ENCODE data around the gene DPM3. TPM values are rescaled to one million over a fixed set of nuclear protein-coding genes. Genes with fewer than 3 reads are reported as not detected.
A peak's percentile ranks its signal among the peaks of the same experiment; 100 is the strongest.

Gene DPM3
- total and polyA plus RNA-seq, 2 of the 13 experiments (the other 11 are each of a cell fraction or from before 2014, with no cell fraction given), result 23.2 to 53.4 TPM

DNA sequence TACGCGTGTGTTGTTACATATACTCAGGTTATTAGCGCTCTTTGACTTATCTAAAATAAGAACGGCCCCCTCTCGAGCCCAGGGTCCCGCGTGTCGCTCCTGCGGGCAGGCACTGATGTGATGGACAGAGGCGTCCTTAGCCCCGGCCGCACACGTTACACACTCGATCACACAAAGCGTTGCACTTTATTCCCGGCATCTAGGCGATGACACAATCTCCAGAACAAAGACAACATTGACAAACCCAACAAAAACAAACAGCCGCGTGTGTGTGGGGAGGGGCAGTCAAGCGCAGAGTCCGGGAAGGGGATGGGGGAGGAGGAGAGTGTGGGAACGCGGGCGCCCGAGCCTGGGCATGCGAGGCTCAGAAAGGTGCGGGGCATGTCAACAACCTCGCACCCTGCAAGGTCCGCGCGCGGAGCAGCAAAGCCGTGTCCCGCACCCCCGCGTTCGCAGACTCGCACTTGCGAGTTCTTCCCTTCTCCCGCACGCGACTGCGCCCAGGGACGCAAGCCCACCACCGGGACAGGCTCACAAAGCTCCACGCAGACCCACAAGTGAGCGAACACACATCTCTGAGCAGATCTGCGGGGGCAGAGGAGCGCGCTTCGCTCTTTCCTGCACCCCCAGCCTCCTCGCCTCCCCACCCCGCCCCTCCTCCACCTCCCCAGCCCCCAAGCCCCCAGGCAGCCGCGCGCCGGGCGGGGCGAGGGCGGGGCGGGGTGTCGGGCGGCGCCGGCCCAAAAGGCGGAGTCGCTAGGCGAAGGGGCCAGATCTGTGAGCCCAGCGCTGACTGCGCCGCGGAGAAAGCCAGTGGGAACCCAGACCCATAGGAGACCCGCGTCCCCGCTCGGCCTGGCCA lies 13.0 kb downstream of the DPM3 start, which contains the start of gene EFNA1 (continued):
- TF ChIP-seq SOX6 (IDR thresholded peaks at IDR 0.05), result no peak
- TF ChIP-seq SOX6 (CRISPR knock-in tag; IDR thresholded peaks at IDR 0.05), result peak; percentile 97
- peak; percentile 98 for TF ChIP-seq CEBPB (IDR thresholded peaks at IDR 0.05; ENCODE audit: borderline replicate concordance, low read depth, low read length)
- TF ChIP-seq HNRNPK (IDR thresholded peaks at IDR 0.05; ENCODE audit: low read depth, low read length, poor library complexity, severe bottlenecking), result peak; percentile 84
- TF ChIP-seq, protein P1, sequence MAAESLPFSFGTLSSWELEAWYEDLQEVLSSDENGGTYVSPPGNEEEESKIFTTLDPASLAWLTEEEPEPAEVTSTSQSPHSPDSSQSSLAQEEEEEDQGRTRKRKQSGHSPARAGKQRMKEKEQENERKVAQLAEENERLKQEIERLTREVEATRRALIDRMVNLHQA (CRISPR knock-in tag; IDR thresholded peaks at IDR 0.05), result no peak
- TF ChIP-seq, protein P2, sequence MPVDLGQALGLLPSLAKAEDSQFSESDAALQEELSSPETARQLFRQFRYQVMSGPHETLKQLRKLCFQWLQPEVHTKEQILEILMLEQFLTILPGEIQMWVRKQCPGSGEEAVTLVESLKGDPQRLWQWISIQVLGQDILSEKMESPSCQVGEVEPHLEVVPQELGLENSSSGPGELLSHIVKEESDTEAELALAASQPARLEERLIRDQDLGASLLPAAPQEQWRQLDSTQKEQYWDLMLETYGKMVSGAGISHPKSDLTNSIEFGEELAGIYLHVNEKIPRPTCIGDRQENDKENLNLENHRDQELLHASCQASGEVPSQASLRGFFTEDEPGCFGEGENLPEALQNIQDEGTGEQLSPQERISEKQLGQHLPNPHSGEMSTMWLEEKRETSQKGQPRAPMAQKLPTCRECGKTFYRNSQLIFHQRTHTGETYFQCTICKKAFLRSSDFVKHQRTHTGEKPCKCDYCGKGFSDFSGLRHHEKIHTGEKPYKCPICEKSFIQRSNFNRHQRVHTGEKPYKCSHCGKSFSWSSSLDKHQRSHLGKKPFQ (CRISPR knock-in tag; IDR thresholded peaks at IDR 0.05; ENCODE audit: insufficient replicate concordance), result peak; percentile 45
- TF ChIP-seq ZNF713 (CRISPR knock-in tag; IDR thresholded peaks at IDR 0.05), result no peak
- TF ChIP-seq, protein P3, sequence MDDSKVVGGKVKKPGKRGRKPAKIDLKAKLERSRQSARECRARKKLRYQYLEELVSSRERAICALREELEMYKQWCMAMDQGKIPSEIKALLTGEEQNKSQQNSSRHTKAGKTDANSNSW (CRISPR knock-in tag; IDR thresholded peaks at IDR 0.05; ENCODE audit: borderline replicate concordance), result peak; percentile 90; the same call in 1 of the 2 replicates
- TF ChIP-seq, protein P4, sequence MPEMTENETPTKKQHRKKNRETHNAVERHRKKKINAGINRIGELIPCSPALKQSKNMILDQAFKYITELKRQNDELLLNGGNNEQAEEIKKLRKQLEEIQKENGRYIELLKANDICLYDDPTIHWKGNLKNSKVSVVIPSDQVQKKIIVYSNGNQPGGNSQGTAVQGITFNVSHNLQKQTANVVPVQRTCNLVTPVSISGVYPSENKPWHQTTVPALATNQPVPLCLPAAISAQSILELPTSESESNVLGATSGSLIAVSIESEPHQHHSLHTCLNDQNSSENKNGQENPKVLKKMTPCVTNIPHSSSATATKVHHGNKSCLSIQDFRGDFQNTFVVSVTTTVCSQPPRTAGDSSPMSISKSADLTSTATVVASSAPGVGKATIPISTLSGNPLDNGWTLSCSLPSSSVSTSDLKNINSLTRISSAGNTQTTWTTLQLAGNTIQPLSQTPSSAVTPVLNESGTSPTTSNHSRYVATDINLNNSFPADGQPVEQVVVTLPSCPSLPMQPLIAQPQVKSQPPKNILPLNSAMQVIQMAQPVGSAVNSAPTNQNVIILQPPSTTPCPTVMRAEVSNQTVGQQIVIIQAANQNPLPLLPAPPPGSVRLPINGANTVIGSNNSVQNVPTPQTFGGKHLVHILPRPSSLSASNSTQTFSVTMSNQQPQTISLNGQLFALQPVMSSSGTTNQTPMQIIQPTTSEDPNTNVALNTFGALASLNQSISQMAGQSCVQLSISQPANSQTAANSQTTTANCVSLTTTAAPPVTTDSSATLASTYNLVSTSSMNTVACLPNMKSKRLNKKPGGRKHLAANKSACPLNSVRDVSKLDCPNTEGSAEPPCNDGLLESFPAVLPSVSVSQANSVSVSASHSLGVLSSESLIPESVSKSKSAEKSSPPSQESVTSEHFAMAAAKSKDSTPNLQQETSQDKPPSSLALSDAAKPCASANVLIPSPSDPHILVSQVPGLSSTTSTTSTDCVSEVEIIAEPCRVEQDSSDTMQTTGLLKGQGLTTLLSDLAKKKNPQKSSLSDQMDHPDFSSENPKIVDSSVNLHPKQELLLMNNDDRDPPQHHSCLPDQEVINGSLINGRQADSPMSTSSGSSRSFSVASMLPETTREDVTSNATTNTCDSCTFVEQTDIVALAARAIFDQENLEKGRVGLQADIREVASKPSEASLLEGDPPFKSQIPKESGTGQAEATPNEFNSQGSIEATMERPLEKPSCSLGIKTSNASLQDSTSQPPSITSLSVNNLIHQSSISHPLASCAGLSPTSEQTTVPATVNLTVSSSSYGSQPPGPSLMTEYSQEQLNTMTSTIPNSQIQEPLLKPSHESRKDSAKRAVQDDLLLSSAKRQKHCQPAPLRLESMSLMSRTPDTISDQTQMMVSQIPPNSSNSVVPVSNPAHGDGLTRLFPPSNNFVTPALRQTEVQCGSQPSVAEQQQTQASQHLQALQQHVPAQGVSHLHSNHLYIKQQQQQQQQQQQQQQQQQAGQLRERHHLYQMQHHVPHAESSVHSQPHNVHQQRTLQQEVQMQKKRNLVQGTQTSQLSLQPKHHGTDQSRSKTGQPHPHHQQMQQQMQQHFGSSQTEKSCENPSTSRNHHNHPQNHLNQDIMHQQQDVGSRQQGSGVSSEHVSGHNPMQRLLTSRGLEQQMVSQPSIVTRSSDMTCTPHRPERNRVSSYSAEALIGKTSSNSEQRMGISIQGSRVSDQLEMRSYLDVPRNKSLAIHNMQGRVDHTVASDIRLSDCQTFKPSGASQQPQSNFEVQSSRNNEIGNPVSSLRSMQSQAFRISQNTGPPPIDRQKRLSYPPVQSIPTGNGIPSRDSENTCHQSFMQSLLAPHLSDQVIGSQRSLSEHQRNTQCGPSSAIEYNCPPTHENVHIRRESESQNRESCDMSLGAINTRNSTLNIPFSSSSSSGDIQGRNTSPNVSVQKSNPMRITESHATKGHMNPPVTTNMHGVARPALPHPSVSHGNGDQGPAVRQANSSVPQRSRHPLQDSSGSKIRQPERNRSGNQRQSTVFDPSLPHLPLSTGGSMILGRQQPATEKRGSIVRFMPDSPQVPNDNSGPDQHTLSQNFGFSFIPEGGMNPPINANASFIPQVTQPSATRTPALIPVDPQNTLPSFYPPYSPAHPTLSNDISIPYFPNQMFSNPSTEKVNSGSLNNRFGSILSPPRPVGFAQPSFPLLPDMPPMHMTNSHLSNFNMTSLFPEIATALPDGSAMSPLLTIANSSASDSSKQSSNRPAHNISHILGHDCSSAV (CRISPR knock-in tag; IDR thresholded peaks at IDR 0.05; ENCODE audit: borderline replicate concordance), result 0 out of 2 replicates have a peak, but pooled peaks have one; percentile 80
- no peak for TF ChIP-seq PAX8 (CRISPR knock-in tag; IDR thresholded peaks at IDR 0.05; ENCODE audit: borderline replicate concordance)
- no peak for TF ChIP-seq PLRG1 (conservative IDR thresholded peaks at IDR 0.05)
- TF ChIP-seq, protein P5, sequence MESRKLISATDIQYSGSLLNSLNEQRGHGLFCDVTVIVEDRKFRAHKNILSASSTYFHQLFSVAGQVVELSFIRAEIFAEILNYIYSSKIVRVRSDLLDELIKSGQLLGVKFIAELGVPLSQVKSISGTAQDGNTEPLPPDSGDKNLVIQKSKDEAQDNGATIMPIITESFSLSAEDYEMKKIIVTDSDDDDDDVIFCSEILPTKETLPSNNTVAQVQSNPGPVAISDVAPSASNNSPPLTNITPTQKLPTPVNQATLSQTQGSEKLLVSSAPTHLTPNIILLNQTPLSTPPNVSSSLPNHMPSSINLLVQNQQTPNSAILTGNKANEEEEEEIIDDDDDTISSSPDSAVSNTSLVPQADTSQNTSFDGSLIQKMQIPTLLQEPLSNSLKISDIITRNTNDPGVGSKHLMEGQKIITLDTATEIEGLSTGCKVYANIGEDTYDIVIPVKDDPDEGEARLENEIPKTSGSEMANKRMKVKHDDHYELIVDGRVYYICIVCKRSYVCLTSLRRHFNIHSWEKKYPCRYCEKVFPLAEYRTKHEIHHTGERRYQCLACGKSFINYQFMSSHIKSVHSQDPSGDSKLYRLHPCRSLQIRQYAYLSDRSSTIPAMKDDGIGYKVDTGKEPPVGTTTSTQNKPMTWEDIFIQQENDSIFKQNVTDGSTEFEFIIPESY (CRISPR knock-in tag; IDR thresholded peaks at IDR 0.05), result peak; percentile 79
- 0 out of 2 replicates have a peak, but pooled peaks have one; percentile 56 for TF ChIP-seq TP53 (CRISPR knock-in tag; conservative IDR thresholded peaks at IDR 0.05)
- no peak for TF ChIP-seq RBAK (CRISPR knock-in tag; IDR thresholded peaks at IDR 0.05)
- 0 out of 2 replicates have a peak, but pooled peaks have one; percentile 67 for TF ChIP-seq NR1H2 (CRISPR knock-in tag; IDR thresholded peaks at IDR 0.05; ENCODE audit: borderline replicate concordance, low read depth)
